IPS-20b (cell line): ENCODE measurements around the gene B3GLCT.

Experiments
- H3K27ac ChIP-seq: one replicate; pipeline ENCODE4 v1.5.1; 2013; ENCODE audit warnings: low read length
- H3K27me3 ChIP-seq: 2 replicates; pipeline ENCODE4 v1.6.1; 2013; ENCODE audit warnings: mild to moderate bottlenecking, low read length, inconsistent platforms; ENCODE audit not compliant: insufficient read depth
- H3K36me3 ChIP-seq: 2 replicates; pipeline ENCODE4 v1.6.1; 2013; ENCODE audit warnings: low read depth, mild to moderate bottlenecking, inconsistent platforms, low read length, moderate library complexity; ENCODE audit not compliant: insufficient read depth
- H3K4me1 ChIP-seq: 2 replicates; pipeline ENCODE4 v1.6.1; 2013; ENCODE audit warnings: mild to moderate bottlenecking, control low read depth, inconsistent platforms, low read length, moderate library complexity; ENCODE audit not compliant: insufficient read depth
- H3K4me3 ChIP-seq: 2 replicates; pipeline ENCODE4 v1.5.1; 2013; ENCODE audit warnings: mild to moderate bottlenecking, low read length, inconsistent platforms
- H3K9ac ChIP-seq: 2 replicates; pipeline ENCODE4 v1.6.1; 2013; ENCODE audit warnings: low read depth, mild to moderate bottlenecking, inconsistent platforms, low read length, moderate library complexity
- H3K9me3 ChIP-seq: 2 replicates; pipeline ENCODE4 v1.6.1; 2013; ENCODE audit warnings: mild to moderate bottlenecking, low read depth, low read length, inconsistent platforms; ENCODE audit not compliant: insufficient read depth

The B3GLCT gene

DNA sequence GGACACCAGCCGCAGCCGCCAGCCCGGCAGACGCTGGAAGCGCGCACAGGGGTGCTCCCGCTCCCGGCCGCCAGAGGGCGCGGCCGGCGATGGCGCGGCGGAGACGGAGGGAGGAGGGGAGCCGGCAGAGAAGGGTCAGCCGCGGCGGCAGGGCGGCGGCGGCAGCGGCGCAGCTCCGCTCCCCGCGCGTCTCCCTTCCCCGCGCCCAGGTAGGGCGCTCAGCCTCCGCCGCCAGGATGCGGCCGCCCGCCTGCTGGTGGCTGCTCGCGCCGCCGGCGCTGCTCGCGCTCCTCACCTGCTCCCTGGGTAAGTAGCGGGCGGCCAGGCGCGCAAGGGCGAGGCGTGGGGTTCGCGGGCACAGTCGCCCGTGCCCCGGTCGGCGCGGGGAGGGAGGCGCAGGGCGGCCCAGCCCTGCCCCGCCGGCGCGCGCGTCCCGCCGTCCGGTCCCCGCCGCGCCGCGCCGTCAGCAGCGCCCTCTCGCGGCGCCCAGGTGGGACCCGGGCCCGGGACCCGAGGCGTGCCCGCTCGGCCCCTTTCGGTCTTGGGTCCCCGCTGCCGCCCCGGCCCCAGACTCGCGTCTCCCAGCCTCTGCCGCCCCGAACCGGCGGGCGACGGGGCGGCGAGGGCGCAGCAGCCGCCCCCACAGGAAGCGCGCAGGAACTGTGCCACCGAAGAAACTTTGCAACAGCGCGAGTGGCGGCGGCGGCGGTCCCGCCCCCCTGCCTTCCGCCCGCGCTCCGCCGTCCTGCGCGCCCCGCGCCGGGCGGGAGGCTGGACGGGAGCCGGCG lies at the start of gene B3GLCT:
TSS of gene B3GLCT (plus strand) at position 127 of the 788 bp plus-strand sequence. CDS start at position 237, 110 bp downstream.
- peak within 1 kb of the TSS; percentile 68; the same call in 1 of the 2 replicates for H3K9ac ChIP-seq
- H3K4me3 ChIP-seq = peak within 1 kb of the TSS; percentile 76
- H3K4me1 ChIP-seq = peaks cover 6% of the 10 kb centered on the region; the same call in 1 of the 2 replicates
- no peaks in the 10 kb centered on the region for H3K36me3 ChIP-seq
- H3K27ac ChIP-seq = no peak within 1 kb of the TSS
- H3K27me3 ChIP-seq = peaks cover 14% of the 10 kb centered on the region; the same call in 1 of the 2 replicates
- H3K9me3 ChIP-seq = no peaks in the 10 kb centered on the region

DNA sequence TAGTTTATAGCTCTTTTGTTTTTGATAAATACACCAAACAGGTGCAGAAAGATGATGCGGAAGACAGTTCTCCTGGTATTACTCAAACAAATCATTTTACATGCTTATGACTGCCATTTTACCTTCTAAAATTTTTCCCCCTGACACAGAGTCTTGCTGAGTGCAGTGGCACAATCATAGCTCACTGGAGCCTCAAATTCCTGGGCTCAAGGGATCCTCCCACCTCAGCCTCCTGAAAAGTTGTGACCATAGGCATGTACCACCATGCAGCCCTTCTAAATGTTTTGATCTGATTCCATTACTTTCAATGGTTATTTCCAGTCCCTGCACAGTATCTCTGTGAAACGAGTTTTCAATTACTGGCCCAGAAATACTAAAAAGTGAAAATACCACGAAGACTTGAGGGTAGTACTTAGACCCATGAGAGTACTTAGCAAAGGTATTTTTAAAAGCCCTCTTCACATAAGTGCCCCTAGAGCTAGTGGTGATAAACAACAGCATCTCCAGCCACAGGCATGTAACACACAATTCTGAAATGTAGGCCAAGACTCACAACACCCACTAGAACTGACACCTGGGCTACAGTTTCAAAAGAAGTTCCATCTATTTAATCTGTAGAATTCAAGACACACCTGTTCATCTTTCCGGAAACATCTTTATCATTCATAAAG lies 49.3 kb upstream of the B3GLCT start:
- Histone ChIP-seq H3K9ac (no peak overlapping the region), H3K9me3 (no peaks in the 10 kb centered on the region), H3K27me3 (no peaks in the 10 kb centered on the region), H3K36me3 (peaks cover 100% of the 10 kb centered on the region), H3K4me1 (no peaks in the 10 kb centered on the region), H3K27ac (no peak overlapping the region), H3K4me3 (no peak overlapping the region)

DNA sequence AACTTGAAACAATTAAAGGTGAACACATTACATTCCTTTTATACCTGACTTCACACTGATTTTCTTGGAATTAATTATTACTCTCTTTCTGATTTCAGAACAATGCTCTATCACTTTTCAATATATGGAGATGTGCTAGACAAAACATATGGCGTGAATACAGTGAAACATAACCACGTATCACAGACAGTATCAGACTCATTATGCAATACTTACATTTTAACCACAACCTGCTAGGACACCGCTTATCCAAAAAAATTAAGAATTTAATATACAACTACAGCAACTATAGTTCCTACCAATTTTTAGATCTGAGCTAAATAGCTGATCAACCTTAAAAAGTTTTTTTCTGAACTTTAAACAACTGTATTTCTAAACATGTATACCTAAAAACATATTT lies 47.9 kb upstream of the B3GLCT start:
- Histone ChIP-seq H3K27me3 (no peaks in the 10 kb centered on the region), H3K27ac (no peak overlapping the region), H3K4me3 (no peak overlapping the region), H3K4me1 (no peaks in the 10 kb centered on the region), H3K36me3 (peaks cover 94% of the 10 kb centered on the region), H3K9me3 (no peaks in the 10 kb centered on the region), H3K9ac (no peak overlapping the region)

- H3K27ac ChIP-seq = no peak overlapping the region
- peaks cover 9% of the 10 kb centered on the region; the same call in 1 of the 2 replicates for H3K4me1 ChIP-seq
- peaks cover 78% of the 10 kb centered on the region for H3K36me3 ChIP-seq
- no peak overlapping the region for H3K9ac ChIP-seq
- no peaks in the 10 kb centered on the region for H3K27me3 ChIP-seq
- no peaks in the 10 kb centered on the region for H3K9me3 ChIP-seq
- no peak overlapping the region for H3K4me3 ChIP-seq
Measured at GRCh38 chr13:31154939-31155338, 44.8 kb upstream of the B3GLCT start.

DNA sequence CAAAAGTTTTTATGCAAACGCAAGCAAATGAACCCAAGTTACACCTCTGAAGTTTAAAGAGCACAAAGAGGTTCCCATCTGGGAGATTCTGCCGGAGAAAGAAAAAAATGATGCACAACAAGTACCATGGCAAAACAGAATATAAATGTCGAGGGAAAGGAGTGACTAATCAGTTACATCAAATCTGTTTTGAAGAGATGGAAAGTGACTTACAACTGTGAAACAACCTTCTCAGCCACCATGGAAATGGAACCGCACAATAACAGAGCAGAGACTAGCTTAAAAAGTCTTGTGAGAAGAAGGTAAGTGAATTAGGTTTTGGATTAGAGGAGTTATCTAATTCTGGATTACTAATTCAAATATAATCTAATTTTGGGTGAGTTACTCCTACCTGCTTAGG lies 40.5 kb upstream of the B3GLCT start:
- peaks cover 13% of the 10 kb centered on the region; the same call in 1 of the 2 replicates for H3K4me1 ChIP-seq
- peak overlapping the region; percentile 78 for H3K4me3 ChIP-seq
- no peaks in the 10 kb centered on the region for H3K27me3 ChIP-seq
- no peak overlapping the region for H3K9ac ChIP-seq
- H3K36me3 ChIP-seq = peaks cover 35% of the 10 kb centered on the region
- no peaks in the 10 kb centered on the region for H3K9me3 ChIP-seq
- no peak overlapping the region for H3K27ac ChIP-seq

- Histone ChIP-seq H3K9ac (peak overlapping the region; percentile 85), H3K36me3 (peaks cover 19% of the 10 kb centered on the region), H3K27ac (no peak overlapping the region), H3K4me3 (peak overlapping the region; percentile 78), H3K9me3 (no peaks in the 10 kb centered on the region), H3K27me3 (no peaks in the 10 kb centered on the region), H3K4me1 (peaks cover 13% of the 10 kb centered on the region; the same call in 1 of the 2 replicates)
Measured at GRCh38 chr13:31160857-31161556, 38.8 kb upstream of the B3GLCT start.

DNA sequence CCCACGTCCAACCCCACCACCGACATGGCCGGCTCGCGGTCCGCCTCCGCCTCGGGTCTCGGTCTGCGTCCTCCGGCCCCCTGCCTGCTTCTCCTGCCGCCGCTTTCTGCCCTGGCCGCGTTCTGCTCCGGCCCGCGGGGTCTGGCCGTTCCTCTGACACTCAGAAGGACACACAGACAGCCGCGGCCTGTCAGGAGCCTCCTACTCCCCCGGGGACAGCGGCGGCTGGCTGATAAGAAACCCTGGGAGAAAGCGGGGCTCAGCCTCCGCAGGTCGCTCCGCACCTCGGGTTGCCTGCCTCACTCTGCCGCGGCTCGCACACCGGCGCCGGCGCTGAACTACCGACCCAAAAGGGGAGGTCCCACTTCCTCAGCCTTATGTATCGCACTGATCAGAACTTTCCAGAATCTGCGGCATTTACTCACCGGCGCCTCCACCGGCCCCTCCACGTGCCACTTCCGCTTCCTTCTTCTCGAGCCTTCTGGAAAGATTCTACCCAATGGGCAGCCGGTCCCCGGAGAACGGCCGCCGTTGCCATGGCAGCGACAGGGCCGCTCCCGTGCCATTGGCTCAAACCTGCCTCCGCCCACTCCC lies 38.1 kb upstream of the B3GLCT start, which contains the start of gene HSPH1:
TSS of gene HSPH1 (minus strand) at position 348 of the 594 bp plus-strand sequence. CDS start at position 26, 322 bp downstream.
- peak within 1 kb of the TSS; percentile 6 for H3K27ac ChIP-seq
- no peaks in the 10 kb centered on the region for H3K27me3 ChIP-seq
- H3K36me3 ChIP-seq = peaks cover 17% of the 10 kb centered on the region
- peak within 1 kb of the TSS; percentile 87 for H3K9ac ChIP-seq
- H3K4me3 ChIP-seq = peak within 1 kb of the TSS; percentile 78
- H3K9me3 ChIP-seq = no peaks in the 10 kb centered on the region
- peaks cover 13% of the 10 kb centered on the region; the same call in 1 of the 2 replicates for H3K4me1 ChIP-seq

GRCh38 chr13:31162151-31163008 lies 37.4 kb upstream of the B3GLCT start:
- Histone ChIP-seq H3K27ac (peak overlapping the region; percentile 6), H3K36me3 (peaks cover 9% of the 10 kb centered on the region), H3K9ac (peak overlapping the region; percentile 87), H3K4me3 (peak overlapping the region; percentile 78), H3K4me1 (peaks cover 13% of the 10 kb centered on the region; the same call in 1 of the 2 replicates), H3K27me3 (no peaks in the 10 kb centered on the region), H3K9me3 (no peaks in the 10 kb centered on the region)

DNA sequence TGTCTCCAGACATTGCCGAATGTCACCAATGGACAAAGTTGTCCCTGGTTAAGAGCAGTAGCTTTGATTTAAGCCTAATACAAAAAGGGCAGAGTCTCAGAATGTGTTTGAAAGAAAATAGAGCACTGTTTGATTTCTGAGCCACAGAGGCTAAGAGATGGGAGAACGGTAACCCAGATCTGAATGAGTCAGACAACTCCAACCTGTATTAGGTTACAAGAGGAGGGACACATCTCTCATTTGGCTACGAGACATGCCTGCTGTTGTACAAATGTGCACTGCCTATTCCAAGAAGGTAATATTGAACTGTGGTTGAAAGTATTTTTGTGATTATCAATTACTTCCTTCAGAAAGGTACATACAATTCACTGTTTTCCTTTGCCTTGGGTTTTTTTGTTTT lies 33.2 kb upstream of the B3GLCT start:
- no peak overlapping the region for H3K27ac ChIP-seq
- H3K36me3 ChIP-seq = no peaks in the 10 kb centered on the region

GRCh38 chr13:31167490-31167889 lies 32.3 kb upstream of the B3GLCT start:
- Histone ChIP-seq H3K27ac (no peak overlapping the region), H3K27me3 (no peaks in the 10 kb centered on the region), H3K9ac (no peak overlapping the region), H3K36me3 (no peaks in the 10 kb centered on the region), H3K9me3 (no peaks in the 10 kb centered on the region), H3K4me3 (no peak overlapping the region), H3K4me1 (no peaks in the 10 kb centered on the region)

More for the DNA sequence above, 33.2 kb upstream of the B3GLCT start:
- H3K9me3 ChIP-seq = no peaks in the 10 kb centered on the region
- H3K4me3 ChIP-seq = no peak overlapping the region
- no peak overlapping the region for H3K9ac ChIP-seq
- no peaks in the 10 kb centered on the region for H3K4me1 ChIP-seq
- H3K27me3 ChIP-seq = no peaks in the 10 kb centered on the region
